ENCODE results near the gene HES4.

DNA sequence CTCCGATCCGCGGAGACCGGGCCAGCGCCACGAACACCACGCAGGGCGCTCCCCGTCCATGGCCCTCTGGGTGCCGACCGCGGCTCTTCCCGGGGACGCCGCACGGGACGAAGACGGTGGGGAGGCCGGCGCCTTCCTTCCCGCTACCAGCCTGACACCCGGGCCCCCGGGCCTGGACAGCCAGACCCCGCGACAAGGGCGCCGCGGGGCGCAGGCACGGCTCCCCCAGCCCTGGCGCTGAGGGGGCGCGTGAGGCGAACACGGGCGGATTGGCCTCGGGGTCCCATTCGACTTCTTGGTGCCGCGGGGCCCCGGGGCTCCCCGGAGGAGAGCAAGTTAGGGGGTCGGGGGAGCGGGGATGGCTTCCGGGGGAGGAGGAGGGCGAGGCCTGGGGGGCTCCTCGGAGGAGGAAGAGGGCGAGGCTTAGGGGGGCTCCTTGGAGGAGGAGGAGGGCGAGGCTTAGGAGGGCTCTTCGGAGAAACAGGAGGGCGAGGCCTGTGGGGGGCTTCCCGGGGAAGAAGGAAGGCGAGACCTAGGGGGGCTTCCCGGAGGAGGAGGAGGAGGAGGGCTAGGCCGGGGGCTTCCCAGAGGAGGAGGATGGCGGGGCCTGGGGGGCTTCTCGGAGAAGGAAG lies 40.0 kb downstream of the HES4 start:
- TF ChIP-seq CEBPB (IDR thresholded peaks at IDR 0.05) (no peak), EP300 (IDR thresholded peaks at IDR 0.05; ENCODE audit: borderline replicate concordance) (no peak), ZBTB7A (IDR thresholded peaks at IDR 0.05; ENCODE audit: low read depth) (no peak), CREB1 (IDR thresholded peaks at IDR 0.05; ENCODE audit: low read depth) (no peak), TCF12 (IDR thresholded peaks at IDR 0.05; ENCODE audit: low read depth) (no peak), TAF1 (IDR thresholded peaks at IDR 0.05; ENCODE audit: low read depth) (no peak), YY1 (IDR thresholded peaks at IDR 0.05; ENCODE audit: low read depth) (no peak), RAD21 (IDR thresholded peaks at IDR 0.05; ENCODE audit: low read depth) (no peak)
- TF ChIP-seq, protein P1, sequence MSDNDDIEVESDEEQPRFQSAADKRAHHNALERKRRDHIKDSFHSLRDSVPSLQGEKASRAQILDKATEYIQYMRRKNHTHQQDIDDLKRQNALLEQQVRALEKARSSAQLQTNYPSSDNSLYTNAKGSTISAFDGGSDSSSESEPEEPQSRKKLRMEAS (IDR thresholded peaks at IDR 0.05) = no peak
- TF ChIP-seq, protein P2, sequence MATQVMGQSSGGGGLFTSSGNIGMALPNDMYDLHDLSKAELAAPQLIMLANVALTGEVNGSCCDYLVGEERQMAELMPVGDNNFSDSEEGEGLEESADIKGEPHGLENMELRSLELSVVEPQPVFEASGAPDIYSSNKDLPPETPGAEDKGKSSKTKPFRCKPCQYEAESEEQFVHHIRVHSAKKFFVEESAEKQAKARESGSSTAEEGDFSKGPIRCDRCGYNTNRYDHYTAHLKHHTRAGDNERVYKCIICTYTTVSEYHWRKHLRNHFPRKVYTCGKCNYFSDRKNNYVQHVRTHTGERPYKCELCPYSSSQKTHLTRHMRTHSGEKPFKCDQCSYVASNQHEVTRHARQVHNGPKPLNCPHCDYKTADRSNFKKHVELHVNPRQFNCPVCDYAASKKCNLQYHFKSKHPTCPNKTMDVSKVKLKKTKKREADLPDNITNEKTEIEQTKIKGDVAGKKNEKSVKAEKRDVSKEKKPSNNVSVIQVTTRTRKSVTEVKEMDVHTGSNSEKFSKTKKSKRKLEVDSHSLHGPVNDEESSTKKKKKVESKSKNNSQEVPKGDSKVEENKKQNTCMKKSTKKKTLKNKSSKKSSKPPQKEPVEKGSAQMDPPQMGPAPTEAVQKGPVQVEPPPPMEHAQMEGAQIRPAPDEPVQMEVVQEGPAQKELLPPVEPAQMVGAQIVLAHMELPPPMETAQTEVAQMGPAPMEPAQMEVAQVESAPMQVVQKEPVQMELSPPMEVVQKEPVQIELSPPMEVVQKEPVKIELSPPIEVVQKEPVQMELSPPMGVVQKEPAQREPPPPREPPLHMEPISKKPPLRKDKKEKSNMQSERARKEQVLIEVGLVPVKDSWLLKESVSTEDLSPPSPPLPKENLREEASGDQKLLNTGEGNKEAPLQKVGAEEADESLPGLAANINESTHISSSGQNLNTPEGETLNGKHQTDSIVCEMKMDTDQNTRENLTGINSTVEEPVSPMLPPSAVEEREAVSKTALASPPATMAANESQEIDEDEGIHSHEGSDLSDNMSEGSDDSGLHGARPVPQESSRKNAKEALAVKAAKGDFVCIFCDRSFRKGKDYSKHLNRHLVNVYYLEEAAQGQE (IDR thresholded peaks at IDR 0.05; ENCODE audit: low read depth) = no peak
- TF ChIP-seq, protein P3, sequence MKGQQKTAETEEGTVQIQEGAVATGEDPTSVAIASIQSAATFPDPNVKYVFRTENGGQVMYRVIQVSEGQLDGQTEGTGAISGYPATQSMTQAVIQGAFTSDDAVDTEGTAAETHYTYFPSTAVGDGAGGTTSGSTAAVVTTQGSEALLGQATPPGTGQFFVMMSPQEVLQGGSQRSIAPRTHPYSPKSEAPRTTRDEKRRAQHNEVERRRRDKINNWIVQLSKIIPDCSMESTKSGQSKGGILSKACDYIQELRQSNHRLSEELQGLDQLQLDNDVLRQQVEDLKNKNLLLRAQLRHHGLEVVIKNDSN (IDR thresholded peaks at IDR 0.05) = no peak
